HG02970 (cell line): Measurements from ENCODE around the gene RBPJ.

Experiments
- ATAC-seq: cut with Tn5 transposase; IDR thresholded peaks from one replicate; pipeline ENCODE4 v1.9.1; 2021; ENCODE audit warnings: mild to moderate bottlenecking, moderate library complexity, moderate number of reproducible peaks; ENCODE audit not compliant: unreplicated experiment, low FRiP score

The RBPJ gene

DNA sequence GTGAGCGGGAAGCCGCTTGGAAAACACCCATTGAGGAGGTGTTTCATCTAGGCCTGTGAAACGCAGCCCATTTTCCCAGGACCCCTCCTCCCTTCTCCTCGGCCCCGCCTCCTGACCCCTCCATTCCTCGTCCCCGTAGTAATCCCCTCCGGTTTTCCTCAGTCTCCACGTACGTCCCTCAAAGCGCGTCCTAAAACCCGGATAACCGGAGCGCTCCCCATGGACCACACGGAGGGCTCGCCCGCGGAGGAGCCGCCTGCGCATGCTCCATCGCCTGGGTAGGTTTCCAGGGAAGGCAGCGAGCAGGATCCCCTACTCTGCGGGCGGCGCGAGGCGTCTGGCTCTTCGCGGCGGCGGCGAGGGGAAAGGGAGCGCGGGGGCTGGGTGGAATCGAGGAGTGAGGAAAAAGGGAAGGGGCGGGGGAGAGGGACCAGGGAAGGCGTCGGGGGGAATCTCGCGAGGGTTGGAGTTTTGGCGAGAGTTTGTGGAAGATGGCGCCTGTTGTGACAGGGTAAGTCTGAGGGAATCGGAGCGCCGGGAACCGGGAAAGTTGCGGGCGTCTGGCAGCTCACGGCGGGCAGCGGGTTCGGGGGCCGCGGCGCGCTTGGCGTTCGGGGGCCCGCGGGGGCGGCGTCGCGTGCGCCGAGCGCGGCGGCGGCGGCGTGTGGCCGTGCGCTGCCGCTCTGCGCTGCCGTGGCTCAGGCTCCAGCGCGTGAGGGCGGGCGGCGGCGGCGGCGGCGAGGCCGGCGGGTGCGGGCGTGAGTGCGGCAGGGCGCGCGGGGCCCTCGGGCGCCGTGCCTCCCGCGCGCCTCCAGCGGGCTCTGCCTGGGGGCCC is at the start of gene RBPJ:
RBPJ (plus strand) TSS at position 477 of the 835 bp plus-strand sequence; CDS start at position 492, 15 bp downstream.
- ATAC-seq: peak; percentile 27

DNA sequence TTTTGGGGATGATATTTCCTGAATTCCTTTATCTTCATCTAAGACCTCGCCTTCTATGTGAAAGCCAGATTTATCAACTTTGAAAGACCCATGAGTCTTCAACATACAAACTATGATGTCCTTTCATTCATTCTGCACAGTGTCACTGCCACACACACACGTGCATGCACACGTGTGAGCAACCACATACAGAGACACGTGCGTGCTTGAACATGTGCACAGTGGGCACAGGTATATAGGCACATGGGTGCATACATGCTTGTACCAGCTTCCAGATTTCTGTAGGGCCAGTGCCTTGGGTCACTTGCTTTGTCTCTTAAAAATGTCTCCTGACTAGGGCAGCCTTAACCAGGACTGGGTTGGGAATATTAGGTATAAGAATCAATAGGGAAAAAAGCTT is 49.1 kb upstream of the RBPJ start:
- ATAC-seq: no peak

DNA sequence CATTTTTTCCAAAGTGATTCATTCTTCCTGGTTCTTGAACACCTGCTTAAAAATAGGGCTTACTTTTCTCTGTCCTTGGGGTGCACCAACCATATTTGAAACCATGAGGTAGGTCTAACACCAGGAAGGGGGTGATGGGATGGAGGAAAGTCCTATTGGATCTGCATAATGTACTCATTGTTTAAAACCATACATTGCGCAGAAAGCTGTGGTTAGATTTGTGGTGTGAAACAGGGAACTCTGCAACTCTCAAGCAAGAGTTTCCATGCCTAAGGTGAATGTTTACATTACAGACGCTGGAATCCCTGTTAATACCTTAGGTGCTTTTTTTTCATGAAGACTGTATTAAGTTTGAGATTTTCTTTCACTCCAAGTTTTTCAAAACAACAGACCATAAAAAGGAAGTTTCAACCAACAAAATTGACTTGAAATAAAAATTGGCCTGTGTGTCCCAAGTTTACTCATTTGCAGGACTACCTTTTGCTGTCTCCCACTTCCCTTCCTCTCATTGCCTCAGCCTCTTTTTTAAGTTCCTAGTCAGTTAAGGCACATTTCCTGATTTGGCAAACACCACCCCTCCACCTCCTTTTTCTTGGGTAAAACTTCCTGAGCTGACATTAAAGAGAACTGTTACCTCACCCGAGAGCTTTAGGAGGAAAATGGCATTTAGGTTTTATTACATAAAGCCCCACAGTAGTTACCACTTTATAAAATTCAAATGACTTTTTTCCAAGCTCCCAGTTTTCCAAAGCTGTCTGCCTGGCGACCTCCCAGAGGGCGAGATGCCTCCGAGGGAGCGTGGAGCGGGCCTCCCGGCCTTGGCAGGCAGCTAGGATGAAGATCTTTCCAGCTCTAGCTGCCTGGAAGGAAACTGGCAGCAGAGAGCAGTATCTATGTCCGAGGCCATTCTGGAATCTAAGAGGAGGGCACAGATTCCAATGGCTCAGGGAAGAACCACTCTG is 47.9 kb upstream of the RBPJ start:
- ATAC-seq: no peak

DNA sequence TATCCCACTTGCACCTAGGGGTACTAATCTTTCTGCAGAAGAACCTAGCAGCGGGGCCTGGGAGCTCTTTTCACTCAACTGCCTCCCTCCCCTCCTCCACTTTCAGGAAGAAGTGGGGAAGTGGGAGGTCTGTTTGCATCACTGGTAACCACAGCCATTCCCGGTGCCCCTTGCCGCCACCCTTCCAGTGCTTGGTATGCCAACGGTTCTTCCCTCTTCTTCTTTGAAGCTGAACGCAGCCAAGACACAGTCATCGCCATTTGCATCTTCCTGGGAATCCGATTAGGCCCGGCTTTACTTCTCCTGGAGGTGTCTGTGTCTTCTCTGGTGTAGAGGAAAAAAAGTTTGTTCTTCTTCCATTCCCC is 47.2 kb upstream of the RBPJ start:
- ATAC-seq: no peak

DNA sequence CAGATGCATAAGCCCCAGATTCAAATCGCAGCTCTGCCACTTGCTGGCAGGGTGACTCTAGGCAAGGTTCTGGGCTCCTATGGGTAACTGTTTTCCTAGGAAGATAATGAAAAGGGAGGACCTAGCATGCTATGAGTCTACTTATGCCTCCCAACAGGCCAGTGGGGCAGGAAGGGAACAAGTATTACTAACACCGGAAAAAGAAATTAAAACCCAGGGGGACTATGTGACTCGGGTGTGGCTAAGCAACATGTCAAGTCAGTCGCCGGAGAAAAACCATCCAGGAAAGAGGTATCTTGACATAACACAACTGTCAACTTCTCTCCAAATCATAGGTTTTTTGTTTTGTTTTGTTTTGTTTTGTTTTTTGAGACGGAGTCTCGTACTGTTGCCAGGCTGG is 45.5 kb upstream of the RBPJ start:
- ATAC-seq: no peak

DNA sequence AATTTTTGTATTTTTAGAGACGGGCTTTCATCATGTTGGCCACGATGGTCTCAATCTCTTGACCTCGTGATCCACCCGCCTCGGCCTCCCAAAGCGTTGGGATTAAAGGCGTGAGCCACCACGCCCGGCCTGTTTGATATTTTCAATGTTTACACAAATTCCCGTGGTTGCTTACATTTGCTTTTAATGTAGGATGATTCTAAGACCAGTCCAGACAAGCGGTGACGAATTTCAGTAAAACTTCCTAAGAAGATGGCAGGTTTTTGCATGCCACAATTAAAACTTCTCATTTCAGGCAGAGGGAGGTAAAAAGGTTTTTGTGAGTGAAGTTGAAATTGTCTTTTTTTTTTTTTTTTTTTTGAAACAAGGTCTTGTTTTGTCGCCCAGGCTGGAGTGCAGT is 41.4 kb upstream of the RBPJ start:
- no peak for ATAC-seq

DNA sequence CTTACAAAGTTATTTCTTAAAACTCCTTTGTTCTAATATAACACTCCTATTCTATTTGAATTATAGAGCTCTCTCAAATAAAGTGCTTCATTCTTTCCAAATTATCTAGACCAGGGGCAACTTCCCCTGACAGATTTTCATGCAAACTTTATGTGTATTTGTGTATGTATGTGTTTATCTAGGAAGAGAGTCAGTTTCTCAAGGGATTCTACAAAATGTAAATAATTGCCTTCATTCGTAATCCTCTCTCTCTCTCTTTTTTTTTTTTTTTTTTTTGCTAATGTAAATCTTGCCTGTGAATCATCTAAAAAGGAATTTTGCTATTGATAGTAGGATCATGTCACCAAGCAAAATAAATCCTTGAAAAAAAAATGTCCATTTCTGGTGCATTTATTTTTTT is 38.9 kb upstream of the RBPJ start:
- no peak for ATAC-seq

DNA sequence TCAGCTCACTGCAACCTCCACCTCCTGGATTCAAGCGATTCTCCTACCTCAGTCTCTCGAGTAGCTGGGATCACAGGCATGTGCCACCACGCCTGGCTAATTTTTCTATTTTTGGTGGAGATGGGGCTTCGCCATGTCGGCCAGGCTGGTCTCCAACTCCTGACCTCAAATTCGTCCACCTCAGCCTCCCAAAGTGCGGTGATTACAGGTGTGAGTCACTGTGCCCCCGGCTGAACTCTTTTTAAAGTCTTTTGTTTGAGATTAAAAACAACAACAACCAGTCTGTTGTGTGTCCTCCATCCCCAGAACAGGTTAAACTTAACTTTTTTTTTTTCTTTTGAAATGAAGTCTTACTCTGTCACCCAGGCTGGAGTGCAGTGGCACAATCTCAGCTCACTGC is 36.3 kb upstream of the RBPJ start:
- ATAC-seq: no peak

DNA sequence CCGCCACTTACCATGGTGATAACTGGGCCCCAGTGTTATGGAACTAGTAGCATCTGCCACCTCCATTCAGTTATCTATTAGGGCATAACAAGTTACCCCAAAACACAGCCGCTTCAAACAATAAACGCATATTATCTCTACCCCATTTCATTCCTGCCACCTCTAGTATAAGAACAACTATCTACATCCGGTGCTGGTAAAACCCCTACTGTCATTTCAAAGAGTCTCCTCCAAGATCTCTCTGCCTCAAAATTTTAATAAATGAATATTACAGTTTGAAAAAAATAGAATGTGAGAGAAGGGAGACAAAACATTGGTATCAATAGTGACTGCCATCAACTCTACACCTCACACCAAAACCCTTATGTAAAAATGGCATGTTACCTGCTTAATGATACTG is 35.5 kb upstream of the RBPJ start:
- no peak for ATAC-seq

DNA sequence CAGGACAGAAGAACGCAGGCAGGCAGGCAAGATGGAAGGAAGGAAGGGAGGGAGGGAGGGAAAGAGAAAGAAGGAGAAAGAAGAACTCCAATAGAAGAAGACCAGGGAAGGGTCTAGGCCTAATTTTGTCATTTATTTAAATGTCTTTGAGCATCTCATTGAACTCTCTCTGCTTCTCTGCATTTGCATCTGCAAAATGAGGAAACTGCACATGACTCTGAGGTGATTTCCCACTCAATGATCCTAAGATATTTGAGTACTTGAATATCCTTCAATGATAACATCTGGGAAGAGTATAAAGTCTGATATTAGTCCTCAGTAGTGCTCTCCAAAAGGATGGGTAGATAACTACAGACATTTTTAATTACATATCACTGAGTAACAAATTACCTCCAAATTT is 33.1 kb upstream of the RBPJ start:
- ATAC-seq: no peak

DNA sequence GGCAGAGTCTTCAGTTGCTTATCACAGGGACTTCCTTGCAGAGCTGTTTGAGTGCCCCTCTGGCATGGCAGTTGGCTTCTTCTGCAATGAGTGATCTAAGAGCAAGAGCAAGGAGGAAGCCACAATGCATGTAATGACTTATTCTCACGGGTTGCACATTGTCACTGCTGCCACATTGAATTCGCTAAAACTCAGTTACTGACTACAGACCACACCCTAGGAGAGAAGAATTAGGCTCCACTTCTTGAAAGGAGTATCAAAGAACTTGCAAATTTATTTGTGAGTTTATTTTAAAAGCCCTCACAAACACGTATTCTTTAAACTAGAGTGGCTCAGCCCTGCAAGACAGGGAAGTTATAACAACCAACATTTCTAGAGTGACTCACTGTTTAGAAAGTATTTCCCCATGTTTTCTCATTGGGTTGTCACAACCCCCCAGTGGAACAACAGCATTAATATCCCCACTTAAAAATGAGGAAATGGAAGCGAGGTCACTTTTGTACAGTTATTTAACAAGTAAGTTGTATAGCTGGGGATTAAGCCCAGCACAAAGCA is 32.4 kb upstream of the RBPJ start:
- no peak for ATAC-seq

DNA sequence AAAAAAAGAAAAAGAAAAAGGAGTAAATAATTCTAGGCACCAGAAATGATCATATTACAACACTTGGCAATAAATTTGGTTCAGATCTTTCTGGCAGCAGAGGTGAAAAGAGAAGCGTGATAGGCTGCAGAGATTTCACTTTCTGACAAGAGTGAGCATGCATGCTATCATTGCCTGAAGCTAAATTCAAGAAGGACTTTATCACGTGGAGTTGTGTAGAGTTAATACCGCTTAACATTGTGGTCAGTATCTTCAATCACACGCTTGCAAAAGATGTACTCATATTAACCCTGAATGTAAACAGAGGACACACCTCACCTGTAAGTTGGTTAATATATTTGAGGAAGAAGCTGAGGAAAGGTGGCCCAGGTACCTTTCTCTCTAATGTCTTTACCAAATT is 31.4 kb upstream of the RBPJ start:
- ATAC-seq: no peak

DNA sequence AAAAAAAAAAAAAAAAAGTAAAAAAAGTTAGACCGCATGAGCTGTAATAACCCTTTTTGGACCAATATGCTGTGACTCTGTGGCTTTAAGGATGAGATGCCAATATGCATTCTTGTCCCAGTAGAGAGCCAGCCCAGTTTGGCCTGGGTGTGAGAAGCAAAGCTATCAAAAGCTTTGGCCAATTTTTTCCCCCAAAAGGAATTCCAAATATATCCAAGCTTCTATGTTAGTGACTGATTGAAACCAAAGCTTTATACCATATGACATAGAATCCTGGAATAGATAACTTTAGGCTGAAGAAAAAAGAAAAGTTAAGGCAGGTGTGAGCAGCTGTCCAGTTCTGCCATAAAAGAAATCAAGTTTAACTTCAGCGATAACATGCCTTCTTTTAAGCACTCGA is 30.5 kb upstream of the RBPJ start:
- no peak for ATAC-seq

DNA sequence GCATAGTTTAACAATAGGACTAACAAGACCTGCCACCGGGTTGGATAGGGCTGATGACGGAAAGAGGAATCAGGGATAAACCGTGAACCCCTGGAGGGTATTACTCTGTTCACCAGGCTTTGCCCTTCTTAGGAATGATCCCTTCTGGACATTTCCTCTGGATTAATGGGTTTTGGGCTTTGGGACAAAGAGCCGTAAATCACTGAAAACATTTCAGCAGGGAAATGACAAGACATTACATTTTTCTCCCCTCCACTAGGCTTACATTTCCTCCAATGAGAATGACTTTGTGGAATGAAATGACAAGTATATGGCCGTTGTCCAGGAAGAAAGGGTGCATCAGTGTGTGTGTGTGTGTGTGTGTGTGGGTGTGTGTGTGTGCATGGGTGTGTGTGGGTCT is 25.9 kb upstream of the RBPJ start:
- ATAC-seq: no peak

DNA sequence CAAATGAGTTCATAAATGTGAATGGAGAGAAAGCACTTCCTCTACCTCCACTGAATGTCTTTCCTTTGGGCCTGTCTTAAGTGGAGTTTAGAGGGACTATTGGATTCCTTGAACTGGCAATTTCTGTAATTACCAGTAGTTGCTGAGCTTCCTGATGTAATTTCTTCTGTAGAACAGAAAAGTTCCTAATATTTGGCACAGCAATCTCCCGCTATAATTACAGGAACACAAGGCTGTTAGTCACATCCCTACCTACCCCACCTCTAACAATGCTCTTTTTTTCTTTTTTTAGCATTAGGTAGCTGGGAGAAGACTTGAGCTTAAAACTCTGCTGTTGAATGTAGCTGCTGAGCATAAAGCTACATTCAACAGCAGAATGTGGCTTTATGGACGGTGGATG is 24.8 kb upstream of the RBPJ start:
- ATAC-seq: no peak

DNA sequence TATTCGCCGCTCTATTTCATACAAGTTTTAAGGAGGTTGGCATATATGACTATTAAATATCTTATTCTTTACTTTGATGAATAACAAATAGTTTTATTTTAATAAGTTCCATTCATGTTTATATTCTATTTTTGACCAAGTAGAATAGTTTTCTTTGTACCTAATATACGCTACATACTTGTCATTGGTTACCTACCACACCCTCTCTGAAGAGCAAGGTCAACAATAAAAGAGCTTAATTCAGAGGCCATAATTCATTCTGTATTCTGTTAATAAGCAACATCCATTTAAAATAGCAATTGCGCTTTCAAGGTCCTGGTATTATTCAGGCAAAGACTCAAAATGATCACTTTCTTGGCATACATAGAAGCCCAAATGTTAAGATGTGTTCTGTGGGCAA is 24.3 kb upstream of the RBPJ start:
- ATAC-seq: no peak

DNA sequence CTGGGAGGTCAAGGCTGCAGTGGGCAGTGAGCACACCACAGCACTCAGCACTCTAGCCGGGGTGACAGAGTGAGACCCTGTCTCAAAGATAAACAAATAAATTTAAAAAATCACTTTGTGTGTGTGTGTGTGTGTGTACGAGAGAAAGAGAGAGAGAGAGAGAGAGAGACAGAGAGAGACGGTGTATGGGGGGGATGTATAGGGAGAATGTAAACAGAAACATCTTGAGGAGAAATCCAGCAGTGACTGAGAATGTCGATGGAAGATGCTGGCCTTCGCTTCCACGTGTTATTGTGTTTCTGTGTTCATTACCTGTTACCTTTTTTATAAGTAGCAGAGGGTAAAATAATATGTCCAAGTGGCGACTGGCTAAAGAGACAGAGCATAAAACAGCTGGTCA is 23.6 kb upstream of the RBPJ start:
- no peak for ATAC-seq

DNA sequence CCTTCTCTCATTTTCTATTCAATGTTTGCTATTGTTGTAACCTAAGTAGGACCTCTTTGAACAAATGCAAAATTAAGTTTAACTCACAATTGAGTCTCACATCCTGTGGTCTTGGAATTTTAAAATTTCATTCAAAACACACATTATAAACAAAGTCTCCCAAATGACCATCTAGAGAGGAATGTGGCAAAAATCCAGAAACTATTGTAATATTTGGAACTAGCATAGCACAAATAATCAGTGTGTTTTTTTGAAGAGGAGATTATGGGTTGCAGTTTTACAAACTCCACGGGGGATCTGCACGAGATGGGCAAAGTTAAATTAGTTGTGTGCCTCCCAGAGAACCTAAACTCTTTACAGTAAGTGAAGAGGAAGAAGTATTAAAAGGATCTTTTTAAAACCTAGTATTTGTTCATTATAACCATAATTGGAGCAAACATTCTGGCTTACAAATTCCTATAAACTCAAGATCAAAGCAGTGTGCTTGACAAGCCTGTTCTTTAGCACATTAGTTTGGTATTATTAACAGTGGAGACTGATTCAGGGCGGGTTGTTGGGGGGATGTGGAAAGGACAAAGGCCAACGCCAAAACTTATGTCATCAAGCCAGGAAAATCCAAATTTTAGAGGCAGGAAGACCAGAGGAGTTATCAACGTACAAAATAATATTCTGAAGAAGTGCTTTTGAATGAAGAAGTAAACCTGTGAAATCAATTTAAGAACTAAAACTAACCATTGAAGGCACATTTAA is 22.4 kb upstream of the RBPJ start:
- no peak for ATAC-seq

DNA sequence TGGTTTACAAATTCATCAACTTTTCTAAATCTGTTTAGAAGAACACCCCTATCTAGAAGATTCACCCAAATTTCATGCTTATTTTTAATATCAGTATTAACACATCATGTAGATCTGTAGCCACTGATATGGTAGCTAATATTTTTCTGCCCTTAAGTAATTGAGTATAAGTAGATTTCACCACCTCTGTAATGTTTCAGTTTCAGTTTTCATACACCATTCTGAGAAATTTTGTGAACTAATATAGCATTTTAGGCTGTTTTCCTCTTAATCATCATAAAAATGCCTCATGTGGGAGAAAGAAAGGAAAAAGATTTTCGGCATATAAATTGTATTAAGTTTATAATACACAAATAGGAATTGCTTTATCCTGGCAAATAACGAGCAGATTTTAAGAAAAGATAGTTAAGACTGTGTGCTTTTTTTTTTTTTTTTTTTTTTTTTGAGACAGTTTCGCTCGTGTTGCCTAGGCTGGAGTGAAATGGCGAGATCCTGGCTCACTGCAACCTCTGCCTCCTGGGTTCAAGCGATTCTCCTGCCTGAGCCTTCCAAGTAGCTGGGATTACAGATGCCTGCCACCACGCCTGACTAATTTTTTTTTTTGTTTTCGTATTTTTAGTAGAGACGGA is 21.4 kb upstream of the RBPJ start:
- ATAC-seq: no peak
